ENCODE data around the gene DHRS7C.

DHRS7C gene

GRCh38 chr17:9766970-9767369, 24.4 kb downstream of the DHRS7C start:
- no peak for DNase-seq (ENCODE audit: low read depth)

- DNase-seq (ENCODE audit: low read depth): no peak
Measured at GRCh38 chr17:9765322-9765721, 26.1 kb downstream of the DHRS7C start.

DNA sequence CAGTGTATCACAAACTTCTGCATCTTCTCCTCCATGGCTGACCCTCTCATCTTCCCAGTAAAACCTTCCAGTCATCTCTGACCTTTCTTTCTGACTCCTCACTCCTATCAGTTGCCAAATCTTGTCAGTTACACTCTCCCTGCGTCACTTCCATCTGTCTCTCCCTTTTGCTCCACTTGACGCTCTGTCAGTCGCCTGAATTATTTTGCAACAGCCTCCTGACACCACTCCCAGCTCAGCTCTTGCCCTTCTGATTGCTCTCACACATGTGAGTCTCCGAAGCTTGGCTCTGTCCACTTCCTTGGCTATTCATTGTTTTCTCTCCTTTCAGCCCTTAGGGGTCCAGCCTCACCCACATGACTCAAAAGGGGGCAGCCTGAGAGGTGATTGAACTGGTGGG, 27.7 kb downstream of the DHRS7C start:
- DNase-seq (ENCODE audit: low read depth): no peak

- no peak for DNase-seq (ENCODE audit: low read depth)
Measured at GRCh38 chr17:9760266-9760665, 31.1 kb downstream of the DHRS7C start.

- no peak for DNase-seq (ENCODE audit: low read depth)
Measured at GRCh38 chr17:9755083-9755482, 36.3 kb downstream of the DHRS7C start.

DNA sequence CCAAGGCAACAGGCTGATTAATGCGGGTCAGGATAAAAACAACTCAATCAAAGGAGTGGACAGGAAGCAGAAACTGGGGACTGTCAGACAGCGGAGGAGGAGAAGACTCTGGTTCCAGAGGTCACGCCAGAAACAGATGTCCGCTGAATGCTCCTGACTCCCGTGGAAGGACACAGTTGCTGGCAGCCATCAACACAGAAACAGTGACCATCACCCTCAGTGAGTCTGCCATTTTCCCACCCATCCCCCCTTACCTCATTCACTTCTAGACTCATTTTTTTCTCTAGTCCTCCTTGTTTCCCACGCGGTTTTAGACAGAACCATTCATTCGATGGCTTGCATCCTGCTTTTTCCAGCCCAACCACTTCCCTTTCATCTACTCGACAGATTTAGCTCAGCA, 40.9 kb downstream of the DHRS7C start:
- no peak for DNase-seq (ENCODE audit: low read depth)

DNA sequence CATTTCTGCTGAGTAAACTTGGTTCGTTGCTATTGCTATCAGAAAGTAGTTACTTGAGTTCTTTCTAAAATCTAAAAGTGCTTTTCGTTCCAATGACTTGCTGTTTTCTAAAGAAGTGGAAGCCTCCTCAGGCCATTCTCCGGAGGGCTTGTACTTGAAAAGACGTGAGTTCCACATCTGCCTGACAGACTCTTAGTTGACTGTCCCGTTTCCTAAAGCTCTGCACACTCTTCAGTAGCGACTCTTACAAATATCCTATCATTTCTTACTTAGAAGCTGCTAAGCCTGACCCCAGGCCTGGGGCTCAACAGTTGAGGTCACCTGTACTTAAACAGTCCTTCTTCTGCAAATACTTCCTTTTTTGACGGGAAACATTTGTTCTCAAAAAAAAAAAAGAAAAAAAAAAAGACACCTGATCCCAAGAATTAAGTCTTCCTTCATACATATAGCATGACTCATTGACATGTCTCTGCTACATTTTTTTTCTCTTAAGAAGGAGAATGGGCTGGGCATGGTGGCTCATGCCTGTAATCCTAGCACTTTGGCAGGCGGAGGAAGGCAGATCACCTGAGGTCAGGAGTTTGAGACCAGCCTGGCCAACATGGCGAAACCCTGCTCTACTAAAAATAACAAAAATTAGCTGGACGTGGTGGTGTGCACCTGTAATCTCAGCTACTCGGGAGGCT, 61.5 kb downstream of the DHRS7C start:
- DNase-seq (ENCODE audit: low read depth): no peak

GRCh38 chr17:9729034-9729650, 62.2 kb downstream of the DHRS7C start:
- DNase-seq (ENCODE audit: low read depth): no peak

- no peak for DNase-seq (ENCODE audit: low read depth)
Measured at GRCh38 chr17:9728564-9728963, 62.8 kb downstream of the DHRS7C start.

- no peak for DNase-seq (ENCODE audit: low read depth)
Measured at GRCh38 chr17:9728005-9728404, 63.4 kb downstream of the DHRS7C start.

DNA sequence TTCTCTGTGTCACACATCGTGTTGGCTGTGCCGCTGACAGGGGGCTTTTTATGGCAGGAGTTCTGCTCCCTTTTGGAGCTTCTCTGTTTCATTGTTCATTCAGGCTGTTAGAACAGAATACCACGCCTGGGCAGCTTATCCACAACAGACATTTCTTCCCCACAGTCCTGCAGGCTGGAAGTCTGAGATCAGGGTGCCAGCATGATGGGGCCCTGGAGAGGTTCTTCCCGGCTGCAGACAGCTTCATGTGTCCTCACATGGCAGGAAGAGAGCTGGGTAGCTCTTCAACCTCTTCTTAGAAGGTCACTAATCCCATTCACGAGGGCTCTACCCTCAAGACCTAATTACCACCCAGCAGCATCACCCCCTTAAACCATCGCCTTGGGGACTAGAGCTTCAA, 65.1 kb downstream of the DHRS7C start:
- no peak for DNase-seq (ENCODE audit: low read depth)

- DNase-seq (ENCODE audit: low read depth): no peak
Measured at GRCh38 chr17:9725575-9725974, 65.8 kb downstream of the DHRS7C start.
